HepG2 (cell line): ENCODE measurements around the gene LRRC45. TPM values are rescaled to one million over a fixed set of nuclear protein-coding genes. Genes with fewer than 3 reads are reported as not detected.
A peak's percentile ranks its signal among the peaks of the same experiment; 100 is the strongest.

ENCODE experiments used
- ATF2 ChIP-seq: sonication (generic); formaldehyde crosslinking; IDR thresholded peaks from 2 replicates; pipeline ENCODE4 v1.4.0; 2020; ENCODE audit warnings: missing genetic modification reagents
- DNMT1 ChIP-seq: sonication (generic); formaldehyde crosslinking; IDR thresholded peaks from 2 replicates; pipeline ENCODE4 v1.5.1; 2020; ENCODE audit warnings: mild to moderate bottlenecking, missing genetic modification reagents
- HMG20A ChIP-seq: IDR thresholded peaks from 2 replicates; pipeline ENCODE4 v1.6.1; 2016; ENCODE audit warnings: borderline replicate concordance
- HNF4A ChIP-seq: sonication (generic); formaldehyde crosslinking; IDR thresholded peaks from 2 replicates; pipeline ENCODE4 v1.4.0; 2020; ENCODE audit warnings: missing genetic modification reagents
- HOXA3 ChIP-seq: sonication (generic); formaldehyde crosslinking; IDR thresholded peaks from 2 replicates; pipeline ENCODE4 v1.5.0; 2020; ENCODE audit warnings: missing genetic modification reagents
- MXD3 ChIP-seq: IDR thresholded peaks from 2 replicates; pipeline ENCODE4 v1.6.1; 2016; ENCODE audit warnings: mild to moderate bottlenecking, missing biosample characterization, missing genetic modification reagents
- NFYC ChIP-seq: IDR thresholded peaks from 2 replicates; pipeline ENCODE4 v1.6.1; 2016; ENCODE audit warnings: missing genetic modification reagents, missing compliant biosample characterization
- NR2C2 ChIP-seq: sonication (generic); formaldehyde crosslinking; IDR thresholded peaks from 2 replicates; pipeline ENCODE4 v1.4.0; 2020; ENCODE audit warnings: missing genetic modification reagents, mild to moderate bottlenecking, moderate library complexity, borderline replicate concordance
- NRL ChIP-seq: sonication (generic); formaldehyde crosslinking; IDR thresholded peaks from 2 replicates; pipeline ENCODE4 v1.5.0; 2020; ENCODE audit warnings: missing genetic modification reagents, mild to moderate bottlenecking, moderate library complexity, borderline replicate concordance
- REL ChIP-seq: sonication (generic); formaldehyde crosslinking; conservative IDR thresholded peaks from 2 replicates; pipeline ENCODE4 v1.8.0; 2022; ENCODE audit warnings: mild to moderate bottlenecking, missing genetic modification reagents, moderate library complexity
- SIN3B ChIP-seq: fragments of 150-350 bp; IDR thresholded peaks from 2 replicates; pipeline ENCODE4 v1.6.1; 2014; ENCODE audit warnings: low read length
- ZBTB34 ChIP-seq: sonication (generic); formaldehyde crosslinking; IDR thresholded peaks from 2 replicates; pipeline ENCODE4 v1.8.0; 2022; ENCODE audit warnings: mild to moderate bottlenecking, missing genetic modification reagents
- ZBTB43 ChIP-seq: sonication (generic); formaldehyde crosslinking; conservative IDR thresholded peaks from 2 replicates; pipeline ENCODE4 v1.4.0; 2020; ENCODE audit warnings: missing genetic modification reagents
- ZFP62 ChIP-seq: sonication (generic); formaldehyde crosslinking; IDR thresholded peaks from 2 replicates; pipeline ENCODE4 v1.4.0; 2020; ENCODE audit warnings: missing genetic modification reagents
- ZNF251 ChIP-seq: sonication (generic); formaldehyde crosslinking; IDR thresholded peaks from 2 replicates; pipeline ENCODE4 v1.9.0; 2021; ENCODE audit warnings: mild to moderate bottlenecking, missing genetic modification reagents
- ZNF496 ChIP-seq: sonication (generic); formaldehyde crosslinking; IDR thresholded peaks from 2 replicates; pipeline ENCODE4 v1.8.1; 2023; ENCODE audit warnings: mild to moderate bottlenecking, moderate library complexity, missing genetic modification reagents; ENCODE audit not compliant: insufficient replicate concordance
- ZNF510 ChIP-seq: sonication (generic); formaldehyde crosslinking; IDR thresholded peaks from 2 replicates; pipeline ENCODE4 v1.4.0; 2020; ENCODE audit warnings: low read depth, mild to moderate bottlenecking, missing genetic modification reagents
- polyA plus RNA-seq, 8 experiments: library from polyadenylated mRNA; depleted of rRNA in 3 of 8; stranded (reverse) in 7 of 8; unstranded in 1 of 8; fragments of >200 nt; fragmentation: Illumina TruSeq in 4 of 8; extraction: Trizol in 4 of 8; gene quantifications; 2 replicates each; pipeline versions ENCODE4 v1.2.1 to v1.2.3, GENCODE V29; 2011 to 2016; ENCODE audit warnings: low read depth in 4 of 8, missing spikeins in 1 of 8, mixed read lengths in 1 of 8; ENCODE audit not compliant: insufficient read depth in 1 of 8
- total RNA-seq, 5 experiments: library from RNA; depleted of rRNA; stranded (reverse); fragments of >200 nt; fragmentation: Illumina TruSeq; extraction: Trizol; gene quantifications; 2 replicates each; pipeline ENCODE4 v1.2.3, GENCODE V29; 2016; ENCODE audit warnings: low read depth in 1 of 5
- TF ChIP-seq, protein P1 (sequence below): sonication (generic); formaldehyde crosslinking; IDR thresholded peaks from 2 replicates; pipeline ENCODE4 v1.4.0; 2020; ENCODE audit warnings: mild to moderate bottlenecking, missing genetic modification reagents, borderline replicate concordance
- TF ChIP-seq, protein P2 (sequence below): IDR thresholded peaks from 2 replicates; pipeline ENCODE4 v1.6.1; 2018; ENCODE audit warnings: missing genetic modification reagents
- TF ChIP-seq, protein P3 (sequence below): sonication (generic); formaldehyde crosslinking; IDR thresholded peaks from 2 replicates; pipeline ENCODE4 v1.5.0; 2020; ENCODE audit warnings: missing genetic modification reagents

The LRRC45 gene
- total and polyA plus RNA-seq, 2 of the 13 experiments (the other 11 are each of a cell fraction or from before 2014, with no cell fraction given): 11.6 to 48.1 TPM

DNA sequence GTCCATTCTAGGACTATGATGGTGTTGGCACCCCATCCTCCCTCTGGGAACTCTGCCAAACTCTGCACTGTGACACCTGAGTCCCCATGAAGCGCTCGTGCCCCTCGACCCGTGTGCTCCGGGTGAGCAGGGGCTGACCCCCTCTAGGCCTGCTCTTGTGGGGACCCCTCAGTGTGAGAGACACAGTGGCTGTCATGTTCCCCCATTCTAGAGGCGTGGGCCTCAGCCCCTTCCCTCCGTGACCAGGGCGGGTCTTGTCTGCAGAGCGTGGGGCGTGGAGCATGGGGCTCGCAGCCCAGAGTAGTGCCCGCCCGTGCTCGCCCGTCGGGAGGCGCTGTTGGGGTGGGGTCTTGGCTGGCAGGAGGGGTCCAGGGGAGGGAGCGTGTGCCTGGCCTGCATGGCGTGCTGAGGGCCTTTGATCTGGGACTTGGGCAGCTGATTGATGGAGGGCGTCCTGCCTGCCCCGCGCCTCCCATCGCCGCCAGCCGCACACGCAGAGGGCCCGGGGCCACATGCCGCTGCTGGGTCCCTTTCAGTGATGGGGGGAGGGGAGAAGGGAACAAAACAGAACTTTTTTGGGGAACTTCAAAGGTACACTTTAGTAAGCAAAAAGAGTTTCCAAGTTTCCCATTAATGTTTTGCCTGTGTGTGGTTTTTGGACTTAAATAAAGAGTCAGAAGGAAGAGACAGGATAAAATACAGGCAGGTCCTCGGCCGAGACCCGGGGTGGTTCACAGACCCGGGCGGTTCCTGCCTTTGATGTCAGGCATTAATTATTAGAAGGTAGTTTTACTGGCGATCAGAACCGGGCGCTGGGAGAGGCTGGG lies 22.9 kb upstream of the LRRC45 start (continued):
- TF ChIP-seq ZBTB34 (0 out of 2 replicates have a peak, but pooled peaks have one; percentile 25), ATF2 (CRISPR knock-in tag) (no peak; the same call in 1 of the 2 replicates), HOXA3 (CRISPR knock-in tag) (peak; percentile 71), HMG20A (CRISPR knock-in tag) (no peak; the same call in none of the 2 replicates), ZNF251 (no peak), HNF4A (peak; percentile 29), ZBTB43 (CRISPR knock-in tag) (no peak), ZFP62 (CRISPR knock-in tag) (no peak), MXD3 (CRISPR knock-in tag) (0 out of 2 replicates have a peak, but pooled peaks have one; percentile 7), NFYC (CRISPR knock-in tag) (no peak), ZNF510 (CRISPR knock-in tag) (no peak), NRL (CRISPR knock-in tag) (peak; percentile 90), NR2C2 (CRISPR knock-in tag) (no peak; the same call in 1 of the 2 replicates), DNMT1 (CRISPR knock-in tag) (no peak), ZNF496 (no peak), REL (CRISPR knock-in tag) (peak; percentile 64; the same call in 1 of the 2 replicates), SIN3B (no peak)
- TF ChIP-seq, protein P1, sequence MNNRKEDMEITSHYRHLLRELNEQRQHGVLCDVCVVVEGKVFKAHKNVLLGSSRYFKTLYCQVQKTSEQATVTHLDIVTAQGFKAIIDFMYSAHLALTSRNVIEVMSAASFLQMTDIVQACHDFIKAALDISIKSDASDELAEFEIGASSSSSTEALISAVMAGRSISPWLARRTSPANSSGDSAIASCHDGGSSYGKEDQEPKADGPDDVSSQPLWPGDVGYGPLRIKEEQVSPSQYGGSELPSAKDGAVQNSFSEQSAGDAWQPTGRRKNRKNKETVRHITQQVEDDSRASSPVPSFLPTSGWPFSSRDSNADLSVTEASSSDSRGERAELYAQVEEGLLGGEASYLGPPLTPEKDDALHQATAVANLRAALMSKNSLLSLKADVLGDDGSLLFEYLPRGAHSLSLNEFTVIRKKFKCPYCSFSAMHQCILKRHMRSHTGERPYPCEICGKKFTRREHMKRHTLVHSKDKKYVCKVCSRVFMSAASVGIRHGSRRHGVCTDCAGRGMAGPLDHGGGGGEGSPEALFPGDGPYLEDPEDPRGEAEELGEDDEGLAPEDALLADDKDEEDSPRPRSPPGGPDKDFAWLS: no peak; the same call in 1 of the 2 replicates
- TF ChIP-seq, protein P2, sequence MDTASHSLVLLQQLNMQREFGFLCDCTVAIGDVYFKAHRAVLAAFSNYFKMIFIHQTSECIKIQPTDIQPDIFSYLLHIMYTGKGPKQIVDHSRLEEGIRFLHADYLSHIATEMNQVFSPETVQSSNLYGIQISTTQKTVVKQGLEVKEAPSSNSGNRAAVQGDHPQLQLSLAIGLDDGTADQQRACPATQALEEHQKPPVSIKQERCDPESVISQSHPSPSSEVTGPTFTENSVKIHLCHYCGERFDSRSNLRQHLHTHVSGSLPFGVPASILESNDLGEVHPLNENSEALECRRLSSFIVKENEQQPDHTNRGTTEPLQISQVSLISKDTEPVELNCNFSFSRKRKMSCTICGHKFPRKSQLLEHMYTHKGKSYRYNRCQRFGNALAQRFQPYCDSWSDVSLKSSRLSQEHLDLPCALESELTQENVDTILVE (CRISPR knock-in tag): no peak
- TF ChIP-seq, protein P3, sequence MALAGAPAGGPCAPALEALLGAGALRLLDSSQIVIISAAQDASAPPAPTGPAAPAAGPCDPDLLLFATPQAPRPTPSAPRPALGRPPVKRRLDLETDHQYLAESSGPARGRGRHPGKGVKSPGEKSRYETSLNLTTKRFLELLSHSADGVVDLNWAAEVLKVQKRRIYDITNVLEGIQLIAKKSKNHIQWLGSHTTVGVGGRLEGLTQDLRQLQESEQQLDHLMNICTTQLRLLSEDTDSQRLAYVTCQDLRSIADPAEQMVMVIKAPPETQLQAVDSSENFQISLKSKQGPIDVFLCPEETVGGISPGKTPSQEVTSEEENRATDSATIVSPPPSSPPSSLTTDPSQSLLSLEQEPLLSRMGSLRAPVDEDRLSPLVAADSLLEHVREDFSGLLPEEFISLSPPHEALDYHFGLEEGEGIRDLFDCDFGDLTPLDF (CRISPR knock-in tag): no peak
